Large intestine (tissue), 3 donors: ENCODE results near the gene KLHL24. TPM values are rescaled to one million over a fixed set of nuclear protein-coding genes. Genes with fewer than 3 reads are reported as not detected.

Source experiments
- DNase-seq, 2 donors: peaks; one replicate each; pipeline versions ENCODE4 v3.0.0 to v3.0.0-alpha.2; 2013
- H3K27ac ChIP-seq: one replicate; pipeline ENCODE4 v1.5.1; 2013; ENCODE audit warnings: low read length
- H3K27me3 ChIP-seq: 2 replicates; pipeline ENCODE4 v1.6.1; 2013; ENCODE audit warnings: low read length; ENCODE audit not compliant: control insufficient read depth, insufficient read depth
- H3K36me3 ChIP-seq: 2 replicates; pipeline ENCODE4 v1.6.1; 2013; ENCODE audit warnings: low read length; ENCODE audit not compliant: control insufficient read depth, insufficient read depth
- H3K4me1 ChIP-seq: one replicate; pipeline ENCODE4 v1.6.1; 2013; ENCODE audit warnings: low read length; ENCODE audit not compliant: control insufficient read depth, insufficient read depth
- H3K4me3 ChIP-seq: one replicate; pipeline ENCODE4 v1.5.1; 2013; ENCODE audit warnings: low read length
- H3K9me3 ChIP-seq: one replicate; pipeline ENCODE4 v1.6.1; 2013; ENCODE audit warnings: mild to moderate bottlenecking, low read depth, low read length, moderate library complexity; ENCODE audit not compliant: control insufficient read depth
- WGBS: methylation state at CpG from one replicate; pipeline ENCODE4 v1.1.5; 2013; ENCODE audit warnings: low lambda C conversion rate; ENCODE audit not compliant: insufficient coverage; 5-methylcytosine and 5-hydroxymethylcytosine counted together
- polyA plus RNA-seq: library from polyadenylated mRNA; unstranded; fragments of 120-200 nt; gene quantifications from one replicate; pipeline ENCODE4 v1.2.1, GENCODE V29; 2013

The KLHL24 gene
- polyA plus RNA-seq, 1 donor = 32.9 TPM

- DNase-seq = no peak
- Histone ChIP-seq H3K4me1 (no peaks in the 10 kb centered on the region), H3K27me3 (no peaks in the 10 kb centered on the region), H3K9me3 (no peaks in the 10 kb centered on the region), H3K27ac (no peak overlapping the region), H3K36me3 (peaks cover 2% of the 10 kb centered on the region), H3K4me3 (no peak overlapping the region)
- WGBS = 90% methylated on average over 1 of the region's 3 CpGs
Measured at GRCh38 chr3:183711516-183711915, 76.1 kb downstream of the KLHL24 start.

GRCh38 chr3:183714622-183715021 is 79.2 kb downstream of the KLHL24 start:
- Histone ChIP-seq H3K4me3 (no peak overlapping the region), H3K27ac (no peak overlapping the region), H3K9me3 (no peaks in the 10 kb centered on the region), H3K4me1 (no peaks in the 10 kb centered on the region), H3K27me3 (no peaks in the 10 kb centered on the region), H3K36me3 (peaks cover 13% of the 10 kb centered on the region)
- no peak for DNase-seq

- no peaks in the 10 kb centered on the region for H3K27me3 ChIP-seq
- H3K4me1 ChIP-seq = no peaks in the 10 kb centered on the region
- no peak overlapping the region for H3K4me3 ChIP-seq
- no peaks in the 10 kb centered on the region for H3K9me3 ChIP-seq
- peaks cover 33% of the 10 kb centered on the region for H3K36me3 ChIP-seq
- H3K27ac ChIP-seq = no peak overlapping the region
- 95% methylated on average over 3 of the region's 3 CpGs for WGBS
- no peak for DNase-seq
Measured at GRCh38 chr3:183718012-183718411, 82.6 kb downstream of the KLHL24 start.

- Histone ChIP-seq H3K9me3 (no peaks in the 10 kb centered on the region), H3K4me3 (no peak overlapping the region), H3K27me3 (no peaks in the 10 kb centered on the region), H3K36me3 (peaks cover 54% of the 10 kb centered on the region), H3K27ac (no peak overlapping the region), H3K4me1 (no peaks in the 10 kb centered on the region)
- DNase-seq = no peak
- no CpG with 5 or more reads among the region's 6 CpGs for WGBS
Measured at GRCh38 chr3:183725387-183725786, 90.0 kb downstream of the KLHL24 start.

- Histone ChIP-seq H3K4me3 (no peak overlapping the region), H3K4me1 (peaks cover 4% of the 10 kb centered on the region), H3K9me3 (no peaks in the 10 kb centered on the region), H3K27ac (no peak overlapping the region), H3K36me3 (peaks cover 38% of the 10 kb centered on the region), H3K27me3 (no peaks in the 10 kb centered on the region)
- WGBS = no CpG with 5 or more reads among the region's 1 CpG
- DNase-seq = no peak
Measured at GRCh38 chr3:183728204-183728603, 92.8 kb downstream of the KLHL24 start.

- H3K4me3 ChIP-seq = no peak overlapping the region
- WGBS = 80% methylated on average over 1 of the region's 2 CpGs
- no peaks in the 10 kb centered on the region for H3K9me3 ChIP-seq
- H3K27me3 ChIP-seq = no peaks in the 10 kb centered on the region
- H3K4me1 ChIP-seq = peaks cover 4% of the 10 kb centered on the region
- no peak for DNase-seq
- H3K36me3 ChIP-seq = peaks cover 37% of the 10 kb centered on the region
- H3K27ac ChIP-seq = peak overlapping the region; percentile 69
Measured at GRCh38 chr3:183730361-183730760, 94.9 kb downstream of the KLHL24 start.

- WGBS = 75% methylated on average over 1 of the region's 5 CpGs
- Histone ChIP-seq H3K27ac (peak overlapping the region; percentile 69), H3K4me3 (no peak overlapping the region), H3K27me3 (no peaks in the 10 kb centered on the region), H3K4me1 (peaks cover 5% of the 10 kb centered on the region), H3K36me3 (peaks cover 28% of the 10 kb centered on the region), H3K9me3 (no peaks in the 10 kb centered on the region)
- peak; percentile 84 to 94 for DNase-seq
Measured at GRCh38 chr3:183731611-183732010, 96.2 kb downstream of the KLHL24 start.

GRCh38 chr3:183733553-183733952 is 98.1 kb downstream of the KLHL24 start:
- no CpG with 5 or more reads among the region's 7 CpGs for WGBS
- H3K36me3 ChIP-seq = peaks cover 14% of the 10 kb centered on the region
- H3K27me3 ChIP-seq = no peaks in the 10 kb centered on the region

More at GRCh38 chr3:183733553-183733952, 98.1 kb downstream of the KLHL24 start:
- H3K4me1 ChIP-seq = peaks cover 10% of the 10 kb centered on the region
- no peak overlapping the region for H3K27ac ChIP-seq
- no peak overlapping the region for H3K4me3 ChIP-seq
- DNase-seq = no peak
- no peaks in the 10 kb centered on the region for H3K9me3 ChIP-seq

Other genes with a start within 250 kb of the KLHL24 start
- 2.4 TPM for gene MCF2L2, start 207.0 kb upstream of the KLHL24 start, polyA plus RNA-seq
- gene KLHL6, start 79.9 kb upstream of the KLHL24 start, polyA plus RNA-seq = 2.5 TPM
- 22.2 TPM for gene YEATS2, start 62.2 kb downstream of the KLHL24 start, polyA plus RNA-seq
- gene MAP6D1, start 190.0 kb downstream of the KLHL24 start, polyA plus RNA-seq = 1.5 TPM
- 42.1 TPM for gene PARL, start 249.3 kb downstream of the KLHL24 start, polyA plus RNA-seq